Measurements from ENCODE around the gene VPS35L. TPM values are rescaled to one million over a fixed set of nuclear protein-coding genes. Genes with fewer than 3 reads are reported as not detected.

Gene VPS35L
- total RNA-seq, 1 experiment from 2014 or later: 11.7 TPM

GRCh38 chr16:19621445-19621844, 65.9 kb downstream of the VPS35L start:
- intact Hi-C loops (cut with micrococcal nuclease; ENCODE audit: unreplicated experiment): no loop called here
- DNase-seq: no peak
- ChIA-PET CTCF (no interaction called here), POLR2A (ENCODE audit: unreplicated experiment) (no interaction called here)
- no peak overlapping the region for H3K27ac ChIP-seq
- H3K9me2 ChIP-seq (ENCODE audit: insufficient read depth): no peaks in the 10 kb centered on the region
- H3K4me3 ChIP-seq: no peak overlapping the region
- H3K36me3 ChIP-seq (ENCODE audit: low read depth): no peaks in the 10 kb centered on the region
- no peak overlapping the region for H3K4me2 ChIP-seq
- H4K20me1 ChIP-seq (ENCODE audit: insufficient read depth): no peaks in the 10 kb centered on the region
- no peaks in the 10 kb centered on the region for H3K9me3 ChIP-seq (ENCODE audit: insufficient read depth, low read depth)
- TF ChIP-seq CTCF (conservative IDR thresholded peaks at IDR 0.05) (no peak), EZH2 (IDR thresholded peaks at IDR 0.05; ENCODE audit: low read depth) (no peak)
- no peak overlapping the region for H2AFZ ChIP-seq
- BruUV-seq (replicated peaks): no TSS peak
- H3K4me1 ChIP-seq (replicated peaks; ENCODE audit: insufficient read depth): no peaks in the 10 kb centered on the region
- H3F3A ChIP-seq (ENCODE audit: insufficient read depth, low read depth): no peaks in the 10 kb centered on the region
- no peaks in the 10 kb centered on the region for H3K79me2 ChIP-seq (ENCODE audit: low read depth)
- H3K27me3 ChIP-seq (ENCODE audit: insufficient read depth, low read depth): no peaks in the 10 kb centered on the region

GRCh38 chr16:19625039-19625438, 69.5 kb downstream of the VPS35L start:
- CTCF ChIA-PET: interaction anchor here (0.5 to 0.7 kb wide), 2 partner anchors 41 to 180 kb away, joined by 3 to 7 read pairs; no protein-coding TSS in a partner anchor
- H3K27me3 ChIP-seq (ENCODE audit: insufficient read depth, low read depth): no peaks in the 10 kb centered on the region
- no peaks in the 10 kb centered on the region for H4K20me1 ChIP-seq (ENCODE audit: insufficient read depth)
- H3K79me2 ChIP-seq (ENCODE audit: low read depth): no peaks in the 10 kb centered on the region
- no peaks in the 10 kb centered on the region for H3F3A ChIP-seq (ENCODE audit: insufficient read depth, low read depth)
- no peak overlapping the region for H2AFZ ChIP-seq
- no peak for DNase-seq
- intact Hi-C loops (cut with micrococcal nuclease; ENCODE audit: unreplicated experiment): no loop called here
- H3K9me2 ChIP-seq (ENCODE audit: insufficient read depth): no peaks in the 10 kb centered on the region
- no peaks in the 10 kb centered on the region for H3K4me1 ChIP-seq (replicated peaks; ENCODE audit: insufficient read depth)
- H3K9me3 ChIP-seq (ENCODE audit: insufficient read depth, low read depth): no peaks in the 10 kb centered on the region
- H3K4me3 ChIP-seq: no peak overlapping the region
- BruUV-seq (replicated peaks): no TSS peak
- no peak overlapping the region for H3K4me2 ChIP-seq
- TF ChIP-seq EZH2 (IDR thresholded peaks at IDR 0.05; ENCODE audit: low read depth): no peak
- TF ChIP-seq CTCF (conservative IDR thresholded peaks at IDR 0.05): no peak
- no peak overlapping the region for H3K27ac ChIP-seq
- no peaks in the 10 kb centered on the region for H3K36me3 ChIP-seq (ENCODE audit: low read depth)
- POLR2A ChIA-PET (ENCODE audit: unreplicated experiment): interaction anchor here (0.6 kb wide), 1 partner anchor 12 kb away, joined by 3 read pairs; no protein-coding TSS in a partner anchor

- Histone ChIP-seq H3K4me2 (no peak overlapping the region), H3K9me3 (ENCODE audit: insufficient read depth, low read depth) (no peaks in the 10 kb centered on the region), H3K9me2 (ENCODE audit: insufficient read depth) (no peaks in the 10 kb centered on the region), H2AFZ (no peak overlapping the region), H3K36me3 (ENCODE audit: low read depth) (no peaks in the 10 kb centered on the region), H3K4me1 (replicated peaks; ENCODE audit: insufficient read depth) (peaks cover 7% of the 10 kb centered on the region), H3K4me3 (no peak overlapping the region), H3K79me2 (ENCODE audit: low read depth) (no peaks in the 10 kb centered on the region), H3K27me3 (ENCODE audit: insufficient read depth, low read depth) (no peaks in the 10 kb centered on the region), H3F3A (ENCODE audit: insufficient read depth, low read depth) (no peaks in the 10 kb centered on the region; the same call in 1 of the 2 replicates), H3K27ac (no peak overlapping the region), H4K20me1 (ENCODE audit: insufficient read depth) (no peaks in the 10 kb centered on the region)
- intact Hi-C loops (cut with micrococcal nuclease; ENCODE audit: unreplicated experiment): no loop called here
- ChIA-PET CTCF (no interaction called here), POLR2A (ENCODE audit: unreplicated experiment) (interaction anchor here (0.6 kb wide), 1 partner anchor 11 kb away, joined by 3 read pairs; no protein-coding TSS in a partner anchor)
- TF ChIP-seq CTCF (conservative IDR thresholded peaks at IDR 0.05) (no peak), EZH2 (IDR thresholded peaks at IDR 0.05; ENCODE audit: low read depth) (no peak)
- BruUV-seq (replicated peaks): no TSS peak
- DNase-seq: no peak
Measured at GRCh38 chr16:19636436-19637267, 81.1 kb downstream of the VPS35L start.
